DMS 273 (cell line): ENCODE data around the gene PLEKHB1.

Experiments
- DNase-seq: peaks from one replicate; lab custom pipeline; 2025; ENCODE audit not compliant: unreplicated experiment; lab: John Stamatoyannopoulos, UW

The PLEKHB1 gene

GRCh38 chr11:73648121-73648520 lies 1.7 kb downstream of the PLEKHB1 start:
- no peak for DNase-seq

GRCh38 chr11:73648571-73649046 lies 2.2 kb downstream of the PLEKHB1 start:
- DNase-seq, result no peak

GRCh38 chr11:73649206-73649605 lies 2.8 kb downstream of the PLEKHB1 start:
- DNase-seq, result no peak

- DNase-seq, result no peak
Measured at GRCh38 chr11:73650400-73650799, 4.0 kb downstream of the PLEKHB1 start.

- DNase-seq, result no peak
Measured at GRCh38 chr11:73651252-73651651, 4.9 kb downstream of the PLEKHB1 start.

- DNase-seq, result no peak
Measured at GRCh38 chr11:73651661-73652045, 5.3 kb downstream of the PLEKHB1 start.

- no peak for DNase-seq
Measured at GRCh38 chr11:73652046-73652730, 5.8 kb downstream of the PLEKHB1 start.

- no peak for DNase-seq
Measured at GRCh38 chr11:73652856-73653559, 6.6 kb downstream of the PLEKHB1 start.

- no peak for DNase-seq
Measured at GRCh38 chr11:73653996-73654395, 7.6 kb downstream of the PLEKHB1 start.

GRCh38 chr11:73654482-73655021 lies 8.2 kb downstream of the PLEKHB1 start:
- DNase-seq, result no peak

GRCh38 chr11:73655686-73656085 lies 9.3 kb downstream of the PLEKHB1 start:
- DNase-seq, result no peak

GRCh38 chr11:73656985-73657384 lies 10.6 kb downstream of the PLEKHB1 start:
- DNase-seq, result no peak

GRCh38 chr11:73659961-73660360 lies 13.6 kb downstream of the PLEKHB1 start:
- DNase-seq, result no peak

- DNase-seq, result no peak
Measured at GRCh38 chr11:73660497-73661034, 14.2 kb downstream of the PLEKHB1 start.

- DNase-seq, result peak; percentile 90
Measured at GRCh38 chr11:73661035-73661628, 14.8 kb downstream of the PLEKHB1 start.

GRCh38 chr11:73662445-73663157 lies 16.2 kb downstream of the PLEKHB1 start:
- no peak for DNase-seq

- DNase-seq, result no peak
Measured at GRCh38 chr11:73663604-73664495, 17.5 kb downstream of the PLEKHB1 start.

- no peak for DNase-seq
Measured at GRCh38 chr11:73664877-73665276, 18.5 kb downstream of the PLEKHB1 start.

- DNase-seq, result no peak
Measured at GRCh38 chr11:73667891-73668290, 21.5 kb downstream of the PLEKHB1 start.

GRCh38 chr11:73670808-73671207 lies 24.4 kb downstream of the PLEKHB1 start:
- no peak for DNase-seq
